Neutrophil (primary cell): Measurements from ENCODE around the gene AKAIN1.

ENCODE experiments used
- H3K27ac ChIP-seq: fragments of 200-600 bp; sonication (generic); 2 replicates; pipeline ENCODE4 v1.5.1; 2016; ENCODE audit warnings: mild to moderate bottlenecking, moderate library complexity
- H3K27me3 ChIP-seq: fragments of 200-600 bp; sonication (generic); 2 replicates; pipeline ENCODE4 v1.6.0; 2016; ENCODE audit warnings: mild to moderate bottlenecking
- H3K36me3 ChIP-seq: fragments of 200-600 bp; sonication (generic); 2 replicates; pipeline ENCODE4 v1.5.1; 2017
- H3K4me1 ChIP-seq, 2 experiments: fragments of 200-600 bp in 1 of 2; sonication (generic) in 1 of 2; 1 replicate in 1 of 2; 2 replicates in 1 of 2; pipeline versions ENCODE4 v1.5.1 to v1.6.1; 2013 to 2016; ENCODE audit warnings: low read depth in 1 of 2, low read length in 1 of 2, mild to moderate bottlenecking in 1 of 2, moderate library complexity in 1 of 2; ENCODE audit not compliant: control insufficient read depth in 1 of 2, insufficient read depth in 1 of 2
- H3K4me3 ChIP-seq, 2 experiments: fragments of 200-600 bp in 1 of 2; sonication (generic) in 1 of 2; 1 replicate in 1 of 2; 2 replicates in 1 of 2; pipeline ENCODE4 v1.5.1; 2013 to 2016; ENCODE audit warnings: low read depth in 1 of 2, low read length in 1 of 2, mild to moderate bottlenecking in 1 of 2, moderate library complexity in 1 of 2
- H3K9me3 ChIP-seq: fragments of 200-600 bp; sonication (generic); 2 replicates; pipeline ENCODE4 v1.5.1; 2016
- TF ChIP-seq, protein P1 (sequence below): fragments of 200-600 bp; sonication (generic); IDR thresholded peaks from 2 replicates; pipeline ENCODE4 v1.5.1; 2016; ENCODE audit warnings: antibody characterized with exemption

The AKAIN1 gene

DNA sequence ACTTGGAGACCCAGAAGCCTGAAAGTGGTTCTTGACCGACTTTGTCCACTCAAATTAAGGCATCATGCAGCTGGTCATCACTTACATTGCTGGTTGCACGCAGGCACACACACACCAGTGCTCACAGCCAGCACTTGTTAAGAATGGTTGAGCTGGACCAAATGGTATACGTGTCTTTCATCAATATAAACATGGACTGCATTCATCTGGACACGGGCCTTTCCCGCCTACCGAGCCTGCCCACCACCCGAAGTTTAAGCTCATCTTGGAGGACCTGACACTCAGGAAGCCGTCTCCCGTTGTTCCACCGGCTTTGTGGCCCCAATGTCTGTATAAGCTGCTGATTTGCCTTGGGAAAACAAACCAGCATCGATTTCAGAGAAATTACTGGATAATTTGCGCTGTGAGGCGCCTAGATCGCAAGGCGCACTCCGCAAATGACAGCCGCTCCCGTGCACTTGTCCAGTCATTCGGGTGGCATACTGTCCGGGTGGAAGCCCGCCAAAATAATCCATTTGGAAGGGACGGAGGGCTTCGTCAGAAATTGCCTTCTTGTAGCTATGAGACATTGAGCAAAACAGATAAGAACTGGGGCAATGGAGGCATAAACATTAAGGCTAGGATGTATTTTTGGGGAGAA lies 40.1 kb upstream of the AKAIN1 start:
- H3K27ac ChIP-seq: peak overlapping the region; percentile 85
- no peaks in the 10 kb centered on the region for H3K9me3 ChIP-seq
- H3K4me3 ChIP-seq: peak overlapping the region; percentile 85 to 89
- TF ChIP-seq, protein P1, sequence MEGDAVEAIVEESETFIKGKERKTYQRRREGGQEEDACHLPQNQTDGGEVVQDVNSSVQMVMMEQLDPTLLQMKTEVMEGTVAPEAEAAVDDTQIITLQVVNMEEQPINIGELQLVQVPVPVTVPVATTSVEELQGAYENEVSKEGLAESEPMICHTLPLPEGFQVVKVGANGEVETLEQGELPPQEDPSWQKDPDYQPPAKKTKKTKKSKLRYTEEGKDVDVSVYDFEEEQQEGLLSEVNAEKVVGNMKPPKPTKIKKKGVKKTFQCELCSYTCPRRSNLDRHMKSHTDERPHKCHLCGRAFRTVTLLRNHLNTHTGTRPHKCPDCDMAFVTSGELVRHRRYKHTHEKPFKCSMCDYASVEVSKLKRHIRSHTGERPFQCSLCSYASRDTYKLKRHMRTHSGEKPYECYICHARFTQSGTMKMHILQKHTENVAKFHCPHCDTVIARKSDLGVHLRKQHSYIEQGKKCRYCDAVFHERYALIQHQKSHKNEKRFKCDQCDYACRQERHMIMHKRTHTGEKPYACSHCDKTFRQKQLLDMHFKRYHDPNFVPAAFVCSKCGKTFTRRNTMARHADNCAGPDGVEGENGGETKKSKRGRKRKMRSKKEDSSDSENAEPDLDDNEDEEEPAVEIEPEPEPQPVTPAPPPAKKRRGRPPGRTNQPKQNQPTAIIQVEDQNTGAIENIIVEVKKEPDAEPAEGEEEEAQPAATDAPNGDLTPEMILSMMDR: no peak
- no peaks in the 10 kb centered on the region for H3K36me3 ChIP-seq
- peaks cover 16 to 19% of the 10 kb centered on the region in 2 experiments for H3K4me1 ChIP-seq
- H3K27me3 ChIP-seq: peaks cover 49% of the 10 kb centered on the region

DNA sequence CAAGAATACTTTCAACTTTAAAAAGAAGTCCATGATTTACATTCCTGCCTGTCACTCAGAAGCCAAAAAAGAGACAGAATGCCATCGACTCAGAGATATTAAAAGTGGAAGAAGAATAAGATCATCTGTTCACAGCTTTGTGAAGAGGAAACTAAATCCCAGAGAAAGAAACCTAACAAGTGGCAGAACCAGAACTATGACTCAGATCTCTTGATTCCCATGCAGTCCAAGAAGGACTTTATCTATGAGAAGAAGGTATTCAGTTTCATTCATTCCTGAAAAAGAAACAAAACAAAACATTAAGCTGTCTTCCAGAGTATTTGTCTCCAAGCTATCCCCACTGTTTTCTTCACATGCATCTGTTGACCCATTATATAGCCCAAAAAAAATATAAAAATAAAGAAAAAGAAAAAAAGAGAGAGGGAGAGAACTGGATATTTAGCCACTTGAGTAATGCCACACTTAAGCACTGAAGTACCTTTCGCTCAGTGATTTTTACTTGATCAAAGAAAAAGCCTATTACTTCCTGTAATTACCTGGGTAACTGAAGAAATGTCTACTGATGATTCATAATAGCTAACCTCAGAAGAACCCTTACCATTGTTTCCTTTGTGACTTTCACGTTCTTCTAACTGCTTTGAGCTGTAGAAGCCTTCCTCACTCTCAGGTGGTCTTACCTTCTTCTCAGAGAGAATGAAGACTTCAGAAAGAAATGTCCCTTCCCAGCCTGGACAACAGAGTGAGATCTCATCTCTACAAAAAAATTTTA lies 17.7 kb upstream of the AKAIN1 start:
- TF ChIP-seq, protein P1: no peak
- Histone ChIP-seq H3K9me3 (no peaks in the 10 kb centered on the region), H3K36me3 (no peaks in the 10 kb centered on the region), H3K27ac (no peak overlapping the region), H3K27me3 (peaks cover 5% of the 10 kb centered on the region), H3K4me3 (no peak overlapping the region), H3K4me1 (no peaks in the 10 kb centered on the region)

DNA sequence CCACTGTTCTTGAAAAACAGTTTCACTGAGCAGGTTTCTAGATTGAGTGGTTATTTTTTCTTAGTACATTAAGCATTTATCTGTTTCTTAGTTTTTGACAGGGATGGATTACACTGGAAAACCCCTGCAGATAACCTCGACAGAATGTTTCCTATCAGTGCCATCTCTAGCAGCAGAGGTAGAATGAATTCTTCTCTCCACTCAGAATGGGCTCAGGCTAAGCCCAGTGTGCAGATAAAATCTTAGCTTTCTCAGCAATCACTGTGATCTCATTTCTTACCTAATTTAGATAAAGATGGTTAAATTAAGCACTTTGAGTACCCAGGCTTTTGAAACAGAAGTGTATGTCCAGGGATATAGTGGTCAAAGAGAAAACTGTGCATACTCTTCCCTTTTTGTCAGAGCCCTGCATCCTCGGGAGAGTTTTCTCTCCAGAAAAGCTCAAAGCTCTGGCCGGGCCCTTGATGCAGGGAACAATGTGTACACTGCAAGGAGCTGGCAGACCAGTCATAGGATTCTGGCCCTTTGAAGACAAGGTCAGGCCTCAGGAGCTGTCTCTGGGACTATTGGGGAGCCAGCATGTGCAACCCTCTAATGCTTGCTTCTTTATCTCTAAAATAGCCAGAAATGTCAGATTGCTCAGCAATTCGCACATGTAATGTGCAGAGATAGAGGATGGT lies 10.6 kb upstream of the AKAIN1 start:
- Histone ChIP-seq H3K4me1 (no peaks in the 10 kb centered on the region), H3K36me3 (no peaks in the 10 kb centered on the region), H3K27ac (no peak overlapping the region), H3K27me3 (no peaks in the 10 kb centered on the region), H3K4me3 (no peak overlapping the region), H3K9me3 (no peaks in the 10 kb centered on the region)
- TF ChIP-seq, protein P1: no peak

DNA sequence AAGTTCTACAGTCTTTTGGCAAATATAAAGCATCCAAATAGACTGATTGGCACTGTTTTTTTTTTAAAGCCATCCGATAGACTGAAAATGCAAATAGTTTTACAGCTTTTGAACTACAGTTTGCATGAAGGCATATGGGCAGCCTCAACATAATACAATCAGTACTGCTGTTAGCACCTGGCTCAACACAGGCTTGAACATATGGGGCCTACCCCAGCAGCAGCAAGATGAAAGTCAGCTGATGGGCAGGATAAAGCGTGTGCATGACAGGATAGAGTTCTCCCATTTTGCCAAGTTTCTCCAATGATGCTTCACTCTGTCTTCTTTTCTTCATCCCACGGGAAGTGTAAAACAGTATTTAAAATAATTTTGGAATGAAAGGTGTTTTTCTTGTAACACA lies 1.3 kb upstream of the AKAIN1 start:
- H3K27ac ChIP-seq: no peak overlapping the region
- no peaks in the 10 kb centered on the region for H3K36me3 ChIP-seq
- no peaks in the 10 kb centered on the region for H3K4me1 ChIP-seq
- peaks cover 84% of the 10 kb centered on the region for H3K27me3 ChIP-seq
- TF ChIP-seq, protein P1: no peak
- H3K4me3 ChIP-seq: no peak overlapping the region
- H3K9me3 ChIP-seq: no peaks in the 10 kb centered on the region

DNA sequence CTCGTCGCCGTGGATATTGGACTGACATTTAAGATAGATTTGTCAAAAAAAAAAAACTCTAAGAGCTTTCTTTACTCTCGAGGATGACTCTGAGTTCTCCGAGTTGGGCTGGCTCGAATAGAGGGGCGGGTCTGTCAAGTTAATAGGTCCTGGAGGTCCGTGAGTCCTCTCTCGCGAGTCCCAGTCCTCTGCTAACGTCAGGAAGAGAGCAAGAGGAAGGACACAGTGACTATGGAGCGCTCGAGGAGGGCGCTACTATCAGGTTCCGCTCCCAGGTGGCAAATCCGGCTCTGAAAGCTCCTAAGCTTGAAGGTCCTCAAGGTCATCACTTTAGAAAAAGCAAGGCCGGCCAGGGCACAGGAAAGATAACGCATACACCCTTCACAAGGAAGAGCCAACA lies 404 bp upstream of the AKAIN1 start:
- TF ChIP-seq, protein P1: no peak
- H3K36me3 ChIP-seq: no peaks in the 10 kb centered on the region
- H3K27me3 ChIP-seq: peaks cover 87% of the 10 kb centered on the region
- no peaks in the 10 kb centered on the region for H3K4me1 ChIP-seq
- H3K27ac ChIP-seq: no peak overlapping the region
- no peak overlapping the region for H3K4me3 ChIP-seq
- no peaks in the 10 kb centered on the region for H3K9me3 ChIP-seq
